ENCODE measurements around the gene EXOSC3.
"Not testable (repeated sequence)": the region's sequence is repeated elsewhere in the genome, so short reads cannot be mapped to it uniquely, and the experiment has no call there.

The EXOSC3 gene

GRCh38 chr9:37778534-37778933, 6.3 kb downstream of the EXOSC3 start:
- no peak for TF ChIP-seq CTCF (IDR thresholded peaks at IDR 0.05; ENCODE audit: borderline replicate concordance, control extremely low read depth, extremely low read depth, insufficient read depth, missing control alignments)
- in situ Hi-C loops (cut with MboI; ENCODE audit: low sequenced_read_pairs, unreplicated experiment), result no loop called here
- no peak for DNase-seq (ENCODE audit: low spot score)

- in situ Hi-C loops (cut with MboI; ENCODE audit: low sequenced_read_pairs, unreplicated experiment), result no loop called here
- no peak for TF ChIP-seq CTCF (IDR thresholded peaks at IDR 0.05; ENCODE audit: borderline replicate concordance, control extremely low read depth, extremely low read depth, insufficient read depth, missing control alignments)
- DNase-seq (ENCODE audit: low spot score), result no peak
Observed at GRCh38 chr9:37776328-37776727, 8.5 kb downstream of the EXOSC3 start.

- no peak for DNase-seq (ENCODE audit: low spot score)
- no peak for TF ChIP-seq CTCF (IDR thresholded peaks at IDR 0.05; ENCODE audit: borderline replicate concordance, control extremely low read depth, extremely low read depth, insufficient read depth, missing control alignments)
- in situ Hi-C loops (cut with MboI; ENCODE audit: low sequenced_read_pairs, unreplicated experiment), result no loop called here
Observed at GRCh38 chr9:37775216-37775919, 9.5 kb downstream of the EXOSC3 start.

GRCh38 chr9:37769995-37770394, 14.9 kb downstream of the EXOSC3 start:
- no peak for TF ChIP-seq CTCF (IDR thresholded peaks at IDR 0.05; ENCODE audit: borderline replicate concordance, control extremely low read depth, extremely low read depth, insufficient read depth, missing control alignments)

GRCh38 chr9:37769306-37769705, 15.6 kb downstream of the EXOSC3 start:
- DNase-seq (ENCODE audit: low spot score), result no peak
- in situ Hi-C loops (cut with MboI; ENCODE audit: low sequenced_read_pairs, unreplicated experiment), result no loop called here
- TF ChIP-seq CTCF (IDR thresholded peaks at IDR 0.05; ENCODE audit: borderline replicate concordance, control extremely low read depth, extremely low read depth, insufficient read depth, missing control alignments), result no peak

More at GRCh38 chr9:37769995-37770394, 14.9 kb downstream of the EXOSC3 start:
- in situ Hi-C loops (cut with MboI; ENCODE audit: low sequenced_read_pairs, unreplicated experiment), result no loop called here
- no peak for DNase-seq (ENCODE audit: low spot score)

GRCh38 chr9:37765263-37765662, 19.6 kb downstream of the EXOSC3 start:
- DNase-seq (ENCODE audit: low spot score); in situ Hi-C loops (cut with MboI; ENCODE audit: low sequenced_read_pairs, unreplicated experiment): not testable (repeated sequence)

GRCh38 chr9:37761511-37761910, 23.4 kb downstream of the EXOSC3 start:
- DNase-seq (ENCODE audit: low spot score), result no peak
- in situ Hi-C loops (cut with MboI; ENCODE audit: low sequenced_read_pairs, unreplicated experiment), result no loop called here

More at GRCh38 chr9:37761511-37761910, 23.4 kb downstream of the EXOSC3 start:
- no peak for TF ChIP-seq CTCF (IDR thresholded peaks at IDR 0.05; ENCODE audit: borderline replicate concordance, control extremely low read depth, extremely low read depth, insufficient read depth, missing control alignments)
